Peyer's patch (tissue), 4 donors: ENCODE data around the gene ZFYVE26.

Experiments used
- CTCF ChIP-seq, 6 experiments: fragments of 450-650 bp in 4 of 6; fragments of 200-600 bp in 2 of 6; sonication (generic) in 1 of 6; IDR thresholded peaks; one replicate each; pipeline ENCODE4 v1.5.1; 2017 to 2019; ENCODE audit warnings: antibody characterized with exemption in 6 of 6, mild to moderate bottlenecking in 3 of 6, moderate library complexity in 1 of 6
- POLR2A ChIP-seq, 2 donors: fragments of 450-650 bp; IDR thresholded peaks; one replicate each; pipeline ENCODE4 v1.5.1; 2017; ENCODE audit warnings: antibody characterized with exemption in 2 of 2, mild to moderate bottlenecking in 2 of 2, moderate library complexity in 2 of 2

DNA sequence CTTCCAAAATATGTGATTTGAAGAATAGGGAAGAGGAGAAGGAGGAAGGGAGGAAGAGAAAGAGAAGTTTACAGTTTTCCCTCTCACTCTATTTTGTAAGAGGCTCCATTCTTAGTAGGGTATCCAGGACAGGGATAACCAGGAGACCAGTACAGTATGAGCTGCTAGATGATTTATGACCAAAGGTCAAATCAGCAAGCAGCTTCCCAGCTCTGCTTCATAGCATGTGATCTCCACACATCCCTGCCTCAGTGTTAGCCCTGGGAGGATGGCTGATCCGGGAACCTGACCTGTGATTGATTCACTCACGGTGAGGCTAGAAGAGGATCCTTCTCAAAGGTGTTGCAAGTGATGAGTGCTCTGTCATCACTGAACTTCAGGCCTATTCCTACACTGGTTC, 98.1 kb downstream of the ZFYVE26 start:
- TF ChIP-seq CTCF (IDR thresholded peaks at IDR 0.05) (no peak), POLR2A (IDR thresholded peaks at IDR 0.05) (no peak)
